CD14-positive monocyte (primary cell): ENCODE measurements around the gene RASA4B. TPM values are rescaled to one million over a fixed set of nuclear protein-coding genes. Genes with fewer than 3 reads are reported as not detected.
A peak's percentile ranks its signal among the peaks of the same experiment; 100 is the strongest.

Experiments used
- DNase-seq, 3 donors: peaks; one replicate each; pipeline ENCODE4 v3.0.0-alpha.2; 2011 to 2022
- H2AFZ ChIP-seq: 2 replicates; pipeline ENCODE4 v1.6.0; 2012; ENCODE audit warnings: mild to moderate bottlenecking, low read depth, low read length, inconsistent platforms; ENCODE audit not compliant: insufficient read depth, poor library complexity, severe bottlenecking
- H3K27ac ChIP-seq, 2 donors: 1 replicate in 1 of 2; 2 replicates in 1 of 2; pipeline ENCODE4 v1.5.1; 2012 to 2013; ENCODE audit warnings: low read length in 2 of 2, control low read depth in 1 of 2, inconsistent platforms in 1 of 2, low read depth in 1 of 2, mild to moderate bottlenecking in 1 of 2
- H3K27me3 ChIP-seq, 2 donors: one replicate each; pipeline versions ENCODE4 v1.6.0 to v1.6.1; 2011 to 2013; ENCODE audit warnings: low read length in 2 of 2; ENCODE audit not compliant: control insufficient read depth in 2 of 2, insufficient read depth in 2 of 2
- H3K36me3 ChIP-seq, 2 donors: replicated peaks in 1 of 2; 1 replicate in 1 of 2; 2 replicates in 1 of 2; pipeline versions ENCODE4 v1.5.1 to v1.6.1; 2012 to 2013; ENCODE audit warnings: low read length in 2 of 2, control low read depth in 1 of 2, inconsistent platforms in 1 of 2, mild to moderate bottlenecking in 1 of 2; ENCODE audit not compliant: insufficient read depth in 2 of 2, control insufficient read depth in 1 of 2
- H3K4me1 ChIP-seq, 2 donors: 1 replicate in 1 of 2; 2 replicates in 1 of 2; pipeline versions ENCODE4 v1.5.1 to v1.6.1; 2012 to 2013; ENCODE audit warnings: low read length in 2 of 2, control low read depth in 1 of 2, inconsistent platforms in 1 of 2, mild to moderate bottlenecking in 1 of 2, moderate library complexity in 1 of 2; ENCODE audit not compliant: insufficient read depth in 2 of 2, control insufficient read depth in 1 of 2
- H3K4me2 ChIP-seq: replicated peaks from 2 replicates; pipeline ENCODE3; 2012; ENCODE audit warnings: low read length, moderate library complexity, mild to moderate bottlenecking; ENCODE audit not compliant: poor library complexity, severe bottlenecking; ENCODE audit errors: extremely low read depth
- H3K4me3 ChIP-seq, 3 experiments: fragments of 200-600 bp in 1 of 3; sonication (generic) in 1 of 3; replicated peaks in 1 of 3; 1 replicate in 2 of 3; 2 replicates in 1 of 3; pipeline ENCODE4 v1.5.1; 2011 to 2013; ENCODE audit warnings: low read length in 3 of 3, mild to moderate bottlenecking in 3 of 3, control low read depth in 2 of 3, low read depth in 2 of 3, inconsistent platforms in 1 of 3, moderate library complexity in 1 of 3
- H3K79me2 ChIP-seq: 2 replicates; pipeline ENCODE4 v1.6.0; 2012; ENCODE audit warnings: mild to moderate bottlenecking, control low read depth, inconsistent platforms, low read length, moderate library complexity; ENCODE audit not compliant: insufficient read depth
- H3K9ac ChIP-seq: 2 replicates; pipeline ENCODE4 v1.6.0; 2017; ENCODE audit warnings: low read length, mild to moderate bottlenecking; ENCODE audit not compliant: insufficient read depth, poor library complexity, severe bottlenecking
- H3K9me3 ChIP-seq, 2 donors: replicated peaks in 1 of 2; 1 replicate in 1 of 2; 2 replicates in 1 of 2; pipeline versions ENCODE4 v1.5.1 to v1.6.1; 2012 to 2013; ENCODE audit warnings: low read length in 2 of 2, control low read depth in 1 of 2; ENCODE audit not compliant: control insufficient read depth in 1 of 2, insufficient read depth in 1 of 2
- H4K20me1 ChIP-seq: 2 replicates; pipeline ENCODE4 v1.6.0; 2012; ENCODE audit warnings: mild to moderate bottlenecking, low read length, control low read depth, moderate library complexity; ENCODE audit not compliant: insufficient read depth
- H3K27ac Mint-ChIP-seq, 7 donors: one replicate each; pipeline ENCODE4 v1.8.0; 2020; ENCODE audit warnings: mild to moderate bottlenecking in 7 of 7, mixed read lengths in 7 of 7, moderate library complexity in 6 of 7, inconsistent platforms in 2 of 7
- H3K27me3 Mint-ChIP-seq, 3 donors: one replicate each; pipeline ENCODE4 v1.8.0; 2021 to 2022; ENCODE audit warnings: low read depth in 3 of 3, mild to moderate bottlenecking in 3 of 3, mixed read lengths in 3 of 3, moderate library complexity in 3 of 3, inconsistent platforms in 1 of 3
- H3K36me3 Mint-ChIP-seq, 2 donors: one replicate each; pipeline ENCODE4 v1.8.0; 2020; ENCODE audit warnings: mixed read lengths in 2 of 2, inconsistent platforms in 1 of 2, mild to moderate bottlenecking in 1 of 2
- H3K4me1 Mint-ChIP-seq: one replicate; pipeline ENCODE4 v1.8.0; 2020; ENCODE audit warnings: mild to moderate bottlenecking, mixed read lengths
- H3K4me3 Mint-ChIP-seq, 2 donors: one replicate each; pipeline ENCODE4 v1.8.0; 2020; ENCODE audit warnings: mild to moderate bottlenecking in 2 of 2, mixed read lengths in 2 of 2, moderate library complexity in 1 of 2
- H3K9me3 Mint-ChIP-seq, 7 donors: one replicate each; pipeline ENCODE4 v1.8.0; 2020 to 2022; ENCODE audit warnings: mixed read lengths in 7 of 7, mild to moderate bottlenecking in 6 of 7, moderate library complexity in 6 of 7, inconsistent platforms in 2 of 7
- WGBS: methylation state at CpG from one replicate; pipeline ENCODE4 v1.1.5; 2013; ENCODE audit warnings: missing lambda C conversion rate; ENCODE audit not compliant: insufficient coverage; 5-methylcytosine and 5-hydroxymethylcytosine counted together
- intact Hi-C, 2 donors: fragments of 100-400 bp; cut with micrococcal nuclease; formaldehyde crosslinking; loops; one replicate each; pipeline versions ENCODE4 v1.15.0 to v1.15.1; 2023
- polyA plus RNA-seq, 3 donors: library from polyadenylated mRNA; depleted of rRNA in 1 of 3; unstranded in 2 of 3; stranded (reverse) in 1 of 3; fragments of 300-500 nt in 2 of 3; fragments of >200 nt in 1 of 3; fragmentation: Illumina TruSeq in 2 of 3; gene quantifications; 1 replicate in 2 of 3; 2 replicates in 1 of 3; pipeline ENCODE4 v1.2.3, GENCODE V29; 2012 to 2021
- TF ChIP-seq, protein P1 (sequence below): fragments of 200-600 bp; IDR thresholded peaks from one replicate; pipeline ENCODE4 v1.8.0; 2022; ENCODE audit warnings: antibody characterized with exemption, mild to moderate bottlenecking

RASA4B gene
- polyA plus RNA-seq, 3 donors, result 6.3 to 24.1 (median 20.1) TPM

DNA sequence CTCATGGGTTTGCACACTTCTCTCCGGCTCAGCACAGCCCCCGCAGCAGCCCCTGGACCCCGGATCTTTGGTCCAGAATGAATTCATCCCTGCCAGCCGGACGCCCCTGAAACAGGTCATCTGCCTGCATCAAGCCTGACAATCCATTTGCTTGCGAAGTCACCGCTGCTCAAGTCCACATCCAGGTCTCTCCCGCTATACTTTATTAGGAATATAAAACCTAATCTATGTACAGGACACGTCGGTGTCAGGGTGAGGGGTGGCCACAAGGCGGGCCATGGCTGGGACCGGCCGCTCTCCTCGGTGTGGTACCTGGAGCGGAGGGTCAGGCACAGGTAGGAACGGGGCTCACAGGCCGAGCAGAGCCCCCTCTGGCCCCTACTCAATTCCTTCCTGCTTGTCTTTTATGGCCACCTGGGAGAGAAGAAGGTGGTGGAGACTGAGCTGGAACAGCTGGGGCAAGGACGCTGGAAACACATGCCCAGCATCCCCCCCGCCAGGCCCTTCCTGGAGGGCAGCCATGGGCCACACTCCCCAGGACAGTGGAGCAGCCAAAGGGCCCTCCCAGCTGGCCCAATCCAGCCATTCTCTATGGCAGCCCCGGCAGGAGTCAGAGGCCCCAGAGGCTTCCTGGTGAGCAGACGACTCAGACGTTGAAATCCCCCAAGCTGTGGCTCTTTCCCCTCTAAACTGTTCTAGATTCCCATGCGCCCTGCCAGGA, 44.1 kb downstream of the RASA4B start:
- Histone ChIP-seq H3K4me1 (no peaks in the 10 kb centered on the region), H3K9me3 (no peaks in the 10 kb centered on the region), H3K79me2 (peaks cover 2% of the 10 kb centered on the region), H3K9ac (no peak overlapping the region), H2AFZ (no peak overlapping the region), H3K36me3 (peaks cover 15 to 19% of the 10 kb centered on the region in 2 donors), H3K27me3 (no peaks in the 10 kb centered on the region), H4K20me1 (peaks cover 9% of the 10 kb centered on the region), H3K4me2 (no peak overlapping the region), H3K4me3 (no peak overlapping the region), H3K27ac (no peak overlapping the region)
- intact Hi-C loops, result no loop called here
- no peak for DNase-seq
- H3K27ac Mint-ChIP-seq, result peak overlapping the region in 3 of 7 donors; percentile 18 to 63 (median 42)
- no peaks in the 10 kb centered on the region for H3K9me3 Mint-ChIP-seq
- TF ChIP-seq, protein P1, sequence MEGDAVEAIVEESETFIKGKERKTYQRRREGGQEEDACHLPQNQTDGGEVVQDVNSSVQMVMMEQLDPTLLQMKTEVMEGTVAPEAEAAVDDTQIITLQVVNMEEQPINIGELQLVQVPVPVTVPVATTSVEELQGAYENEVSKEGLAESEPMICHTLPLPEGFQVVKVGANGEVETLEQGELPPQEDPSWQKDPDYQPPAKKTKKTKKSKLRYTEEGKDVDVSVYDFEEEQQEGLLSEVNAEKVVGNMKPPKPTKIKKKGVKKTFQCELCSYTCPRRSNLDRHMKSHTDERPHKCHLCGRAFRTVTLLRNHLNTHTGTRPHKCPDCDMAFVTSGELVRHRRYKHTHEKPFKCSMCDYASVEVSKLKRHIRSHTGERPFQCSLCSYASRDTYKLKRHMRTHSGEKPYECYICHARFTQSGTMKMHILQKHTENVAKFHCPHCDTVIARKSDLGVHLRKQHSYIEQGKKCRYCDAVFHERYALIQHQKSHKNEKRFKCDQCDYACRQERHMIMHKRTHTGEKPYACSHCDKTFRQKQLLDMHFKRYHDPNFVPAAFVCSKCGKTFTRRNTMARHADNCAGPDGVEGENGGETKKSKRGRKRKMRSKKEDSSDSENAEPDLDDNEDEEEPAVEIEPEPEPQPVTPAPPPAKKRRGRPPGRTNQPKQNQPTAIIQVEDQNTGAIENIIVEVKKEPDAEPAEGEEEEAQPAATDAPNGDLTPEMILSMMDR, result no peak
- H3K4me3 Mint-ChIP-seq, result no peak overlapping the region
- WGBS, result 89% methylated on average over 9 of the region's 23 CpGs
- H3K4me1 Mint-ChIP-seq, result peaks cover 2% of the 10 kb centered on the region
- H3K27me3 Mint-ChIP-seq, result peaks cover 0 to 2% (median 0%) of the 10 kb centered on the region in 3 donors
- peaks cover 12 to 25% of the 10 kb centered on the region in 2 donors for H3K36me3 Mint-ChIP-seq

DNA sequence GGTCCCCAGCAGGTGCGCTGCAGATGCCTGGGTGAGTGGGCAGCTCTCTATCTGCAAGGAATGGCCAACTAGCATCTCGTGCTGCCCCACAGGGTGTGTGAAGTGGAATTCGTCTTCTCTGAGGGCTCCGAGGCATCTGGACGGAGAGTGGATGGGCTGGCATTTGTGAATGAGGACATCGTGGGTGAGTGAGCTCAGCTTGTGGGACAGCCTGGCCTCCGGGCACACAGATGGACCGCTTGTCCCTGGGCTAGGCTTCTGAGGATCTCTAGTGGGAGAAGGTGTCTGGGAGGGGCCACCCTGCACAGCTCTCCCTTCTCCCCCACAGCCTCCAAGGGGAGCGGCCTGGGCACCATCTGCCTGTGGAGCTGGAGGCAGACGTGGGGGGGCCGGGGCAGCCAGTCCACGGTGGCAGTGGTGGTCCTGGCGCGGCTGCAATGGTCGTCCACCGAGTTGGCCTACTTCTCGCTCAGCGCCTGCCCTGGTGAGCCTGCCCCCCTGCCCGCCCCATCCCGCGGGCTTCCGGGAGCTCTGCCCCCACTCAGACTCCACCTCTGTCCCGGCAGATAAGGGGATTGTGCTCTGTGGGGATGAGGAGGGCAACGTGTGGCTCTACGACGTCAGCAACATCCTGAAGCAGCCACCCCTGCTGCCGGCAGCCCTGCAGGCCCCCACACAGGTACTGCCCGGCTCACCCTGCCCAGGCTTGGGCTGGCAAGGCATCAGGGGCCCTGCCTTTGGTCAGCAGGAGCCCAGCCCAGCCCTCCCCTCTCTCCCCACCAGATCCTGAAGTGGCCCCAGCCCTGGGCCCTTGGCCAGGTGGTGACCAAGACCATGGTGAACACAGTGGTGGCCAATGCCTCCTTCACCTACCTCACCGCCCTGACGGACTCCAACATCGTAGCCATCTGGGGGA, 45.2 kb downstream of the RASA4B start:
- Histone ChIP-seq H3K9ac (no peak overlapping the region), H2AFZ (no peak overlapping the region), H3K36me3 (peaks cover 15 to 19% of the 10 kb centered on the region in 2 donors), H3K79me2 (no peaks in the 10 kb centered on the region), H3K4me2 (no peak overlapping the region), H4K20me1 (peaks cover 9% of the 10 kb centered on the region), H3K27ac (no peak overlapping the region), H3K9me3 (no peaks in the 10 kb centered on the region), H3K27me3 (no peaks in the 10 kb centered on the region), H3K4me3 (no peak overlapping the region), H3K4me1 (no peaks in the 10 kb centered on the region)
- Mint-ChIP-seq H3K36me3 (peaks cover 12 to 25% of the 10 kb centered on the region in 2 donors), H3K4me1 (peaks cover 2% of the 10 kb centered on the region), H3K4me3 (no peak overlapping the region), H3K9me3 (no peaks in the 10 kb centered on the region), H3K27ac (peak overlapping the region in 1 of 7 donors; percentile 32), H3K27me3 (peaks cover 0 to 2% (median 0%) of the 10 kb centered on the region in 3 donors)
- intact Hi-C loops, result no loop called here
- DNase-seq, result no peak
- TF ChIP-seq, protein P1, result no peak
- 80% methylated on average over 11 of the region's 31 CpGs for WGBS
